ENCODE results near the gene RNF7.
A peak's percentile ranks its signal among the peaks of the same experiment; 100 is the strongest.

RNF7 gene

GRCh38 chr3:141735176-141735575, 2.9 kb upstream of the RNF7 start:
- H3K4me3 ChIP-seq (ENCODE audit: low read depth, low read length) = no peak overlapping the region
- TF ChIP-seq CTCF (IDR thresholded peaks at IDR 0.05; ENCODE audit: insufficient read depth, low read depth, low read length, missing control alignments) = no peak
- DNase-seq (ENCODE audit: low read depth) = no peak

GRCh38 chr3:141735770-141736465, 2.2 kb upstream of the RNF7 start:
- no peak for DNase-seq (ENCODE audit: low read depth)

GRCh38 chr3:141737093-141737492, 1.0 kb upstream of the RNF7 start:
- no peak for TF ChIP-seq CTCF (IDR thresholded peaks at IDR 0.05; ENCODE audit: insufficient read depth, low read depth, low read length, missing control alignments)
- DNase-seq (ENCODE audit: low read depth) = no peak
- H3K4me3 ChIP-seq (ENCODE audit: low read depth, low read length) = no peak overlapping the region

More at GRCh38 chr3:141735770-141736465, 2.2 kb upstream of the RNF7 start:
- TF ChIP-seq CTCF (IDR thresholded peaks at IDR 0.05; ENCODE audit: insufficient read depth, low read depth, low read length, missing control alignments) = no peak
- H3K4me3 ChIP-seq (ENCODE audit: low read depth, low read length) = no peak overlapping the region

- peak overlapping the region; percentile 58 for H3K4me3 ChIP-seq (ENCODE audit: low read depth, low read length)
- no peak for TF ChIP-seq CTCF (IDR thresholded peaks at IDR 0.05; ENCODE audit: insufficient read depth, low read depth, low read length, missing control alignments)
- DNase-seq (ENCODE audit: low read depth) = no peak
Measured at GRCh38 chr3:141737678-141738021, 448 bp upstream of the RNF7 start.

- DNase-seq (ENCODE audit: low read depth) = peak; percentile 52
- H3K4me3 ChIP-seq (ENCODE audit: low read depth, low read length) = peak overlapping the region; percentile 93
- TF ChIP-seq CTCF (IDR thresholded peaks at IDR 0.05; ENCODE audit: insufficient read depth, low read depth, low read length, missing control alignments) = no peak
Measured at GRCh38 chr3:141738891-141739363, 829 bp downstream of the RNF7 start.

GRCh38 chr3:141739731-141740130, 1.6 kb downstream of the RNF7 start:
- no peak for DNase-seq (ENCODE audit: low read depth)
- no peak for TF ChIP-seq CTCF (IDR thresholded peaks at IDR 0.05; ENCODE audit: insufficient read depth, low read depth, low read length, missing control alignments)
- H3K4me3 ChIP-seq (ENCODE audit: low read depth, low read length) = peak overlapping the region; percentile 93

GRCh38 chr3:141740349-141740748, 2.3 kb downstream of the RNF7 start:
- DNase-seq (ENCODE audit: low read depth) = no peak
- TF ChIP-seq CTCF (IDR thresholded peaks at IDR 0.05; ENCODE audit: insufficient read depth, low read depth, low read length, missing control alignments) = no peak
- H3K4me3 ChIP-seq (ENCODE audit: low read depth, low read length) = peak overlapping the region; percentile 93

Measured in GM12865 (cell line).